GM23338 (cell line): ENCODE results near the gene LMBR1. TPM values are rescaled to one million over a fixed set of nuclear protein-coding genes. Genes with fewer than 3 reads are reported as not detected.

Source experiments
- ATAC-seq: fragments of 200-7000 bp; cut with Tn5 transposase; 3 replicates; pipeline ENCODE4 v1.9.1; 2020
- DNase-seq: peaks from one replicate; pipeline ENCODE4 v3.0.0-alpha.2; 2015; ENCODE audit warnings: low spot score
- H2AFZ ChIP-seq: fragments of 200-600 bp; sonication (generic); 2 replicates; pipeline ENCODE4 v1.8.0; 2016; ENCODE audit warnings: antibody characterized with exemption, mild to moderate bottlenecking, moderate library complexity
- H3F3A ChIP-seq: fragments of 200-600 bp; sonication (generic); replicated peaks from 2 replicates; pipeline ENCODE4 v1.8.0; 2017; ENCODE audit warnings: antibody characterized with exemption, mixed run types, low read depth
- H3K27ac ChIP-seq: fragments of 200-600 bp; sonication (generic); 2 replicates; pipeline ENCODE4 v1.6.1; 2016; ENCODE audit warnings: low read depth
- H3K27me3 ChIP-seq: fragments of 200-600 bp; sonication (generic); 2 replicates; pipeline ENCODE4 v1.8.0; 2016; ENCODE audit warnings: mild to moderate bottlenecking, mixed run types, moderate library complexity; ENCODE audit not compliant: insufficient read depth
- H3K36me3 ChIP-seq: fragments of 200-600 bp; sonication (generic); 2 replicates; pipeline ENCODE4 v1.8.0; 2016; ENCODE audit warnings: mild to moderate bottlenecking; ENCODE audit not compliant: insufficient read depth
- H3K4me1 ChIP-seq: fragments of 200-600 bp; sonication (generic); 2 replicates; pipeline ENCODE4 v1.8.0; 2016; ENCODE audit warnings: mild to moderate bottlenecking, moderate library complexity; ENCODE audit not compliant: insufficient read depth
- H3K4me2 ChIP-seq: fragments of 200-600 bp; sonication (generic); 2 replicates; pipeline ENCODE4 v1.7.1; 2017; ENCODE audit warnings: mixed run types
- H3K4me3 ChIP-seq: fragments of 200-600 bp; sonication (generic); 2 replicates; pipeline ENCODE4 v1.6.1; 2016; ENCODE audit warnings: mixed run types
- H3K79me2 ChIP-seq: fragments of 200-600 bp; sonication (generic); replicated peaks from 2 replicates; pipeline ENCODE4 v1.8.0; 2017; ENCODE audit warnings: mild to moderate bottlenecking; ENCODE audit not compliant: insufficient read depth
- H3K9me2 ChIP-seq: fragments of 200-600 bp; sonication (generic); 2 replicates; pipeline ENCODE4 v1.8.0; 2017; ENCODE audit not compliant: insufficient read depth
- H4K20me1 ChIP-seq: fragments of 200-600 bp; sonication (generic); replicated peaks from 2 replicates; pipeline ENCODE4 v1.8.0; 2017; ENCODE audit warnings: mild to moderate bottlenecking; ENCODE audit not compliant: insufficient read depth
- H3K27ac Mint-ChIP-seq: 2 replicates; pipeline ENCODE4 v1.8.0; 2020; ENCODE audit warnings: inconsistent platforms, mild to moderate bottlenecking, moderate library complexity, mixed read lengths
- H3K27me3 Mint-ChIP-seq: 3 replicates; pipeline ENCODE4 v1.8.0; 2022; ENCODE audit warnings: low read depth, mild to moderate bottlenecking, moderate library complexity, mixed read lengths, inconsistent platforms; ENCODE audit not compliant: insufficient read depth, poor library complexity
- H3K36me3 Mint-ChIP-seq: 3 replicates; pipeline ENCODE4 v1.8.0; 2021; ENCODE audit warnings: low read depth, mild to moderate bottlenecking, inconsistent platforms, moderate library complexity, mixed read lengths
- H3K4me1 Mint-ChIP-seq: 3 replicates; pipeline ENCODE4 v1.8.0; 2020; ENCODE audit warnings: mild to moderate bottlenecking, inconsistent platforms, mixed read lengths
- H3K4me3 Mint-ChIP-seq: 3 replicates; pipeline ENCODE4 v1.8.0; 2021; ENCODE audit warnings: moderate library complexity, mild to moderate bottlenecking, inconsistent platforms, mixed read lengths
- H3K9me3 Mint-ChIP-seq: 3 replicates; pipeline ENCODE4 v1.8.0; 2020; ENCODE audit warnings: moderate library complexity, mild to moderate bottlenecking, inconsistent platforms, mixed read lengths
- CREB1 ChIP-seq: fragments of 250-450 bp; sonication (Bioruptor Pico); IDR thresholded peaks from 2 replicates; pipeline ENCODE4 v1.5.0; 2020; ENCODE audit warnings: low read depth, mild to moderate bottlenecking, moderate library complexity
- CTCF ChIP-seq, 2 experiments: fragments of 200-600 bp in 1 of 2; sonication (generic) in 1 of 2; conservative IDR thresholded peaks; 2 replicates each; pipeline versions ENCODE4 v1.5.1 to v1.6.1; 2016 to 2017; ENCODE audit warnings: antibody characterized with exemption in 2 of 2, low read depth in 2 of 2, mild to moderate bottlenecking in 2 of 2, moderate library complexity in 1 of 2
- EZH2 ChIP-seq: fragments of 200-600 bp; sonication (generic); IDR thresholded peaks from one replicate; pipeline ENCODE4 v1.8.0; 2017; ENCODE audit warnings: antibody characterized with exemption, mild to moderate bottlenecking, low read depth; ENCODE audit not compliant: unreplicated experiment
- EZH2phosphoT487 ChIP-seq: fragments of 200-600 bp; sonication (generic); IDR thresholded peaks from one replicate; pipeline ENCODE4 v1.8.1; 2018; ENCODE audit warnings: antibody characterized with exemption; ENCODE audit not compliant: unreplicated experiment
- JUNB ChIP-seq: IDR thresholded peaks from one replicate; pipeline ENCODE4 v1.6.1; 2016; ENCODE audit warnings: antibody characterized with exemption; ENCODE audit not compliant: unreplicated experiment
- NANOG ChIP-seq: IDR thresholded peaks from 2 replicates; pipeline ENCODE4 v1.6.1; 2016; ENCODE audit warnings: antibody characterized with exemption, borderline replicate concordance
- POLR2AphosphoS5 ChIP-seq: IDR thresholded peaks from 2 replicates; pipeline ENCODE4 v1.6.1; 2016; ENCODE audit warnings: antibody characterized with exemption, low read depth
- REST ChIP-seq: IDR thresholded peaks from one replicate; pipeline ENCODE4 v1.6.1; 2018; ENCODE audit warnings: antibody characterized with exemption; ENCODE audit not compliant: unreplicated experiment
- STAT1 ChIP-seq: IDR thresholded peaks from one replicate; pipeline ENCODE4 v1.6.1; 2016; ENCODE audit warnings: antibody characterized with exemption; ENCODE audit not compliant: unreplicated experiment
- ZNF114 ChIP-seq: fragments of 250-450 bp; sonication (Bioruptor Pico); IDR thresholded peaks from 2 replicates; pipeline ENCODE4 v1.5.0; 2020; ENCODE audit warnings: mild to moderate bottlenecking, moderate library complexity
- ZNF331 ChIP-seq: fragments of 250-450 bp; sonication (Bioruptor Pico); IDR thresholded peaks from 2 replicates; pipeline ENCODE4 v1.5.0; 2020; ENCODE audit warnings: low read depth, mild to moderate bottlenecking, moderate library complexity
- ZNF462 ChIP-seq: fragments of 250-450 bp; sonication (Bioruptor Pico); IDR thresholded peaks from 2 replicates; pipeline ENCODE4 v1.5.0; 2020; ENCODE audit warnings: mild to moderate bottlenecking, moderate library complexity
- polyA plus RNA-seq: library from polyadenylated mRNA; unstranded; fragments of >200 nt; fragmentation: Nextera tagmentation; extraction: Ambion mirVana; gene quantifications from 2 replicates; pipeline ENCODE4 v1.2.1, GENCODE V29; 2016
- total RNA-seq: library from RNA; depleted of rRNA; stranded (reverse); fragments of >200 nt; shearing (Covaris generic); gene quantifications from 2 replicates; pipeline ENCODE4 v1.2.3, GENCODE V29; 2014
- TF ChIP-seq, protein P1 (sequence below): IDR thresholded peaks from 2 replicates; pipeline ENCODE4 v1.6.1; 2016; ENCODE audit warnings: antibody characterized with exemption

LMBR1 gene
- total and polyA plus RNA-seq, 2 experiments from 2014 or later, result 21.8 to 90.1 TPM

GRCh38 chr7:156834462-156834861 is 58.5 kb downstream of the LMBR1 start:
- peaks cover 11% of the 10 kb centered on the region; the same call in 1 of the 2 replicates for H4K20me1 ChIP-seq
- no peak overlapping the region for H3K27ac ChIP-seq
- H3K27me3 ChIP-seq, result no peaks in the 10 kb centered on the region
- Mint-ChIP-seq H3K27ac (no peak overlapping the region; the same call in 1 of the 2 replicates), H3K4me3 (no peak overlapping the region), H3K27me3 (peaks cover 4% of the 10 kb centered on the region), H3K4me1 (peaks cover 5% of the 10 kb centered on the region; the same call in 2 of the 3 replicates), H3K36me3 (peaks cover 7% of the 10 kb centered on the region; the same call in 1 of the 3 replicates), H3K9me3 (no peaks in the 10 kb centered on the region)
- H3K4me1 ChIP-seq, result no peaks in the 10 kb centered on the region
- H3K79me2 ChIP-seq, result peaks cover 16% of the 10 kb centered on the region; the same call in 1 of the 2 replicates
- no peak for TF ChIP-seq REST
- no peak for TF ChIP-seq EZH2
- TF ChIP-seq ZNF462 (CRISPR knock-in tag), result no peak
- no peak for TF ChIP-seq EZH2phosphoT487
- TF ChIP-seq ZNF114 (CRISPR knock-in tag), result no peak
- TF ChIP-seq JUNB, result no peak
- no peak for TF ChIP-seq ZNF331 (CRISPR knock-in tag)
- no peak for TF ChIP-seq STAT1
- no peak for TF ChIP-seq POLR2AphosphoS5
- TF ChIP-seq, protein P1, sequence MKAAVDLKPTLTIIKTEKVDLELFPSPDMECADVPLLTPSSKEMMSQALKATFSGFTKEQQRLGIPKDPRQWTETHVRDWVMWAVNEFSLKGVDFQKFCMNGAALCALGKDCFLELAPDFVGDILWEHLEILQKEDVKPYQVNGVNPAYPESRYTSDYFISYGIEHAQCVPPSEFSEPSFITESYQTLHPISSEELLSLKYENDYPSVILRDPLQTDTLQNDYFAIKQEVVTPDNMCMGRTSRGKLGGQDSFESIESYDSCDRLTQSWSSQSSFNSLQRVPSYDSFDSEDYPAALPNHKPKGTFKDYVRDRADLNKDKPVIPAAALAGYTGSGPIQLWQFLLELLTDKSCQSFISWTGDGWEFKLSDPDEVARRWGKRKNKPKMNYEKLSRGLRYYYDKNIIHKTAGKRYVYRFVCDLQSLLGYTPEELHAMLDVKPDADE, result no peak
- TF ChIP-seq CREB1 (CRISPR knock-in tag), result no peak
- no peak for TF ChIP-seq CTCF (conservative IDR thresholded peaks at IDR 0.05; ENCODE audit: low read depth in 2 of 2)
- TF ChIP-seq NANOG, result no peak
- peaks cover 5% of the 10 kb centered on the region; the same call in 1 of the 2 replicates for H3K36me3 ChIP-seq
- no peak for DNase-seq
- H2AFZ ChIP-seq, result no peak overlapping the region
- no peaks in the 10 kb centered on the region for H3F3A ChIP-seq
- no peak for ATAC-seq
- H3K9me2 ChIP-seq, result no peaks in the 10 kb centered on the region
- H3K4me3 ChIP-seq, result no peak overlapping the region
- H3K4me2 ChIP-seq, result no peak overlapping the region
